ENCODE results near the gene ZNF446.
A peak's percentile ranks its signal among the peaks of the same experiment; 100 is the strongest.

GRCh38 chr19:58519355-58520256 is 43.5 kb downstream of the ZNF446 start, which contains the start of gene ZBTB45:
- peak; percentile 71 to 95 (median 86) for TF ChIP-seq CTCF (IDR thresholded peaks at IDR 0.05)
- TF ChIP-seq POLR2A (IDR thresholded peaks at IDR 0.05): peak; percentile 42 to 52

All from Peyer's patch (tissue), 4 donors.